Stimulated activated CD4-positive, alpha-beta T cell treated with anti-CD3 and anti-CD28 coated beads, Interleukin-15, amount 100 ng/mL, for 48 hours (primary cell): ENCODE measurements around the gene ADCY3.

Experiments
- DNase-seq, 2 donors: peaks; one replicate each; pipeline ENCODE4 v3.0.0-alpha.2; 2020; ENCODE audit warnings: low read depth in 2 of 2

The ADCY3 gene

DNA sequence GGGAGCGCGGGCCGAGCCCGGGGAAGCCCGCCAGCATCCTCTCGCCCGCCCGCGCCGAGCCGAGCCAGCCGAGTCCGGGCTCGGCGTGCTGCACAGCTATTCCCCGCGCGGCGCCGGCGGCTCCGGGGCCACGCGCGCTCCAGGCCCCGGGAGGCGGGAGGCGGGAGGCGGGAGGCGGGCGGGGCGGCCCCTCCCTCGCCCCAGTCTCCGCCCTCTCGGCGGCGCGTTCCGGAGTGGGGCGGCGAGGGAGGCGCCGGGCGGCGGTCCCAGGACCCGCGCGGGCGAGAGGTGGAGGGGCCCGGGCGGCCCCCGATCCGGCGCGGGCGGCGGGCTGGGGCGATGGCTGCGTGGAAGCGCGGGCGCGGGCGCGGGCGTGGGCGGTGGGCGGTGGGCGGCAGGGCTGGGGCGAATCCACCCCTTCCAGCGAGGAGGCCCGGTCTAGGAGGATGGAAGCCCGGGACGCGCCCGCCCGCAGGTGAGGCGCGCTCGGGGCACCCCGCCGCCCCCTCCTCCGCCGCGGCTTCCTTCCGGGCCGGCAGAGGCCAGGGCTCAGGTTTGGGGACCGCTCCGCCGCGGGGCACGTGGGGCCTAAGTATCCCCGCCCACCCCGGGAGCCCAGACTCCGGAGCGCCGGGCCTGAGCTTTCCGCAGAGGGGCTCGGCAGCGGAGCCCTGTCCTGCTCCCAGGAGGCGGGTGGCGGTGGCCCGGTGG, at the start of gene ADCY3:
TSS of gene ADCY3 (minus strand) at position 140 of the 711 bp plus-strand sequence. CDS start 1,250 bp downstream, outside the sequence.
- peak in 1 of 2 donors; percentile 57 for DNase-seq

DNA sequence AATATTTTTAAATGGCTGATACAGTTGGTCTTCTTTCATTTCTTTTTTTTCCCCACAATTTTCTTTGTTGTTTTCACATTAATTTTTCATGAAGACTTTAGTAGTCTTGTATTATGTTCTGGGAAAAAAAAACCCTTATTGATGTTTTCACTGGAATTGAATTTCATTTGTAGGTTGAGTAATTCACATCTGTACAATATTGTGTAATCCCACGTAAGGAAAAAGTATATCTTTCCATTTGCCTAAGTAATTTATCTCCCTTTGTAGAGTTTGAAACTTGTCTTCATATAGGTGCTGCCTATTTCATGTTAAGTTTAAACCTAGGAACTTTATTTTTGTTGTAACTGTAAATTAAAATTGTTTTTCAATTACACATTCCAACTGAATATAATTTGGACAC, 49.7 kb upstream of the ADCY3 start:
- DNase-seq: no peak

- no peak for DNase-seq
These were observed 41.9 kb upstream of the ADCY3 start for GRCh38 chr2:24961903-24962302.

- no peak for DNase-seq
These were observed 39.7 kb upstream of the ADCY3 start for GRCh38 chr2:24959761-24960160.

DNA sequence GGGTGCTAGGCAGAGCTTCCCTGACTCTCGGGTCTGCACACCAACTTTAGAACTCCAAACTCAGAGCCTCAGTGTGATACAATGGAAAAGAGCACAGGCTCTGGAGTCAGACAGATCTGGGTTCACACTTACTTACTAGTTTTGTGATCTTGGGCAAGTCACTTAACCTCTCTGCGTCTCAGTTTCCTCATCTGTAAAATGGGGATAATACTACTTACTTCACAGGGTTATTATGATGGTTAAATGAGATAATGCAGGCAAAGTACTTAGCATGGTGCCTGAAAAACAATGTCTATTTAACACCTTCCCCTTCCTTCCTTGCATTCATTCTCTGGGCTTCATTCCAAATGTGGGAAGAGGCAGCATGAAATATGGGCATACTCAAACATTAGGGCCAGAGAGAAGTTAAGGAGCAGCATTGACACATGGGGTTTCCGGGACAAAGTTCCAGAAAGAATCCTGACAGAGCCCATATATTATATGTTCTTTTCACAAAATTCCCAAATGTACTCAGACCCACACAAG, 38.4 kb upstream of the ADCY3 start:
- no peak for DNase-seq

DNA sequence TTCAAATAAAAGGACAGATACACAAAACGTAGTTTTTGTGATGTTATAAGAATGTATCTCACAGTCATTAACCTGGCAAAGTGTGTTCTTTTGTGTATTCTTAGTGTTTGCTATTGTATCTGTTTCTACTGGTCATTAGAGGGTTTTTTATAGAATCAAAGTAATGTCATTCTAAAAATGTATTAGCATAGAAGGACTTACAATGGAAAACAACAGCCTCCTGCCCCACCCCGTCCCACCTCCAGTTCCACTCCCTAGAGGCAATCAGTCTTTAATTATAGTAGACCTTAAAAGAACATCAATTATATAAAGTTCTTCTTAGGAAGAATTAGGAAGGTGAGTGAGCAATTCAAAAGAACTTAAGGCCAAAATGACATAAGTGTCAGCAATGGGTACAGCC, 37.9 kb upstream of the ADCY3 start:
- no peak for DNase-seq

- no peak for DNase-seq
These were observed 37.2 kb upstream of the ADCY3 start for GRCh38 chr2:24957221-24957620.

DNA sequence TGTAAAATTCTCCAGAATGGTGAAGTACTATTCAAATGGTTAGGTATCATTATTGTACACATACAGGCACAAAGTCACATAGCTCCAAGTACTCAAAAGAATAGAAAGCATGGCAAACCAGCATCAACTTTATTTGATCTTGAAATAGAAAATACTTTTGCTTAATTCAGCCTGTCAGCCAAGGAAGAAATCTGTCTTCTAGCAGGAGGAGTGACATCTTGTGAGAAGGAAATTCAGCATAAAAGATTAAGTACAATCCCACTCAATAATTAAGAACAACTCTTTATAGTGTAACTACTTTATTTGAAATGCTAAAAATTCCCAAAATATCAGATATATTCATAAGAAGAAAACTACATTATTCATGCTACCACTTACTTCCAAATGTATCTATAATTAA, 35.9 kb upstream of the ADCY3 start:
- no peak for DNase-seq

- DNase-seq: no peak
These were observed 35.2 kb upstream of the ADCY3 start for GRCh38 chr2:24955232-24955631.

DNA sequence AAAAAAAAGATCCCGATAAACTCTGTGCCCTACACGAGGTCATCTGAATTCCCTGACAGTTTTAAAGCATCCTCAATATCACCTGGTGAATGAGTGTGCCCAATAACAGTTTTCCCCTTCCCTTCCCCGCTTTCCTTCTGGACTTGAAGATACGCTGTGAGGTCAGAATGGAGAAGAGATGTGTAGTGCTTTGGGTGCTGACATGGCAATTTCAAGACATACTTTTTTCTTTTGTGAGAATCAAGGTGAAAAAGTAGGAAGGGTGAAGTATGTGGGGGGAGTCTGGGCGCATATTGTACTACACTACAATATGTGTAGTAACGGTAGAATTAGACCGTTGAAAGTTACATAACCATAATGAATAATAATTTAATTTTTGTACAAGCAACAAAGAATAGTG, 30.1 kb upstream of the ADCY3 start:
- no peak for DNase-seq

DNA sequence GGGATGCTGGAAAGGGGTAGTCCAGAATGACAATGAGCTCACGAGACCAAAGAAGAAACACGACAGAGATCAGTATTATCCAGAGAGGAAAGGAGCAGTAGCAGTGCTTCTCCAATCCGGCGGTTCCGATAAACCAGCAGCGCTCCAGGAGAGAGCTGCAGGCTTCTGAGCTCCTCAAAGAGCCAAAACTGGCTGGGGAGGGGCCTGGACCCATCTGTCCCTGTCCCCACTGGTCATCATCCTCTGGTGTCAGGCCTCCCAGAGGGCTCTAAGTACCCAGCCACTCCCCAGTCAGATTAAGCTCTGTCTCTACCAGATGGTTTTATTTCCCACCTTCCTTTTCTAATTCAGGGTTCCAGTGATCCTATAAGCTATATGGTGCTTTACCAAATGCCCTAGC, 28.5 kb upstream of the ADCY3 start:
- no peak for DNase-seq

- no peak for DNase-seq
These were observed 27.6 kb upstream of the ADCY3 start for GRCh38 chr2:24947561-24948157.

- no peak for DNase-seq
These were observed 25.9 kb upstream of the ADCY3 start for GRCh38 chr2:24945907-24946306.

DNA sequence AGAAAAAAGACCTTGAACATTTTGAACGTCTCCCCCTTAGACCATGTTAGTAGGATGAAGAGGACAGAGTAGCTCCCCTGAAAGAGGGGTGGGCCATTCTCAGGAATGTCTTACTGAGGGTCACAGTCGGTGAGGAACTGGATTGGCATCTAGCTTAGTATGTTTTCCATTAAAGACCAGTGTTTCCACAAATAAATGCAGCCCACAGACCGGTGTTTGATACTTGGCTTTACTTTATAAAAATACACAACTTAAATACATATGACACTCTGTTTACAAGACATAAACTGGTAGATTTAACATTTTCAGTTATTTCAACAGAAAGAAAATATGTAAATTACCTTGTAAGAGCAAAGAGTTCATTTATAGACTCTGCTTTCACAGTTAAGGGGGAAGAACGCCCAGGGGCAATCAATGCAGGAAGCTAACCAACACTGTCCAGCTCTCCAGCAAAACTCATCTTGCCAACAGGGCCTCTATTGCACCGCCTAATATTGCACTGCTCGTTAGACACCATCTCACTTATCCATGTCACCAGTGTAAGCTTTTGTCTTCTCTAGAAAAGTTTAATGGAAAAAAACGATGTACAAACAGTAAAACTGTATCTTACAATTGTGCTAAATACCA, 23.5 kb upstream of the ADCY3 start:
- DNase-seq: no peak

GRCh38 chr2:24939353-24939752, 19.3 kb upstream of the ADCY3 start:
- DNase-seq: no peak

GRCh38 chr2:24937236-24937635, 17.2 kb upstream of the ADCY3 start:
- DNase-seq: no peak

- DNase-seq: no peak
These were observed 15.1 kb upstream of the ADCY3 start for GRCh38 chr2:24935145-24935544.

DNA sequence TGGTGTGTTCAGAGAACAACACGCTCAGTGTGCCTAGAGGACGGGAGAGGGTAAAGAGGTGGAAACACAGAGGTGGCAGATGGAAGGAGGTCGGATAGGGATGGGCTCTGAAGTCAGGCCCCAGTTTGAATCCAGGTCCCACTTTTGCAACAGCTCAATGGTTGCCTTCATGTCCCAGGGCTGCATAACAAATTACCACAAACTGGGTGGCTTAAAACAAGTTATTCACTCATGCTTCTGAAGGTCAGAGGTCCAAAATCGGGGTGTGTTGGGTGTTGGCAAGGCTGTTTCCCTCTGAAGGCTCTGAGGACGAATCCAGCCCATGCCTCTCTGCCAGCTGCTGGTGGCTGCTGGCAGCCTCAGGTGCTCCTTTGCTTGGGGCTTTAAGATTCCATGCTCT, 12.7 kb upstream of the ADCY3 start:
- no peak for DNase-seq

GRCh38 chr2:24930768-24931167, 10.7 kb upstream of the ADCY3 start:
- DNase-seq: no peak

GRCh38 chr2:24929230-24929629, 9.2 kb upstream of the ADCY3 start:
- no peak for DNase-seq

DNA sequence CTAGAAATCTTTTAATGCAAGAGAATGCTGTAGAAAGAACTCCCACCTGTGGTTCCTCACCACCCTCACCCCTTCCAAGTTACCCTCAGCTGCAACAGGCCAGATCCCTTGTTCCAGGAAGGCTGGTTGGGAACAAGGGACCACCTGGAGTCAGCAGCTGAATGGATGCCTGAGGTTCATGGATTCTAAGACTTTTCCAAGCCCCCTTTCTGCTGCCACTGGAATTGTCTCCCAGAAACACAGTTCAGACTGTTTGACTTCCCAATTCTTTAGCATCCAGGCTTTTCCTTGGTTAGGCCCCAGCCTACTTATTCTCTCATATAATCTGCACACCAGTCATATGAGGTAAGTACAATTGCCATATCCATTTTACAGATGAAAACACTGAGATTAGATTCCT, 8.0 kb upstream of the ADCY3 start:
- DNase-seq: no peak

DNA sequence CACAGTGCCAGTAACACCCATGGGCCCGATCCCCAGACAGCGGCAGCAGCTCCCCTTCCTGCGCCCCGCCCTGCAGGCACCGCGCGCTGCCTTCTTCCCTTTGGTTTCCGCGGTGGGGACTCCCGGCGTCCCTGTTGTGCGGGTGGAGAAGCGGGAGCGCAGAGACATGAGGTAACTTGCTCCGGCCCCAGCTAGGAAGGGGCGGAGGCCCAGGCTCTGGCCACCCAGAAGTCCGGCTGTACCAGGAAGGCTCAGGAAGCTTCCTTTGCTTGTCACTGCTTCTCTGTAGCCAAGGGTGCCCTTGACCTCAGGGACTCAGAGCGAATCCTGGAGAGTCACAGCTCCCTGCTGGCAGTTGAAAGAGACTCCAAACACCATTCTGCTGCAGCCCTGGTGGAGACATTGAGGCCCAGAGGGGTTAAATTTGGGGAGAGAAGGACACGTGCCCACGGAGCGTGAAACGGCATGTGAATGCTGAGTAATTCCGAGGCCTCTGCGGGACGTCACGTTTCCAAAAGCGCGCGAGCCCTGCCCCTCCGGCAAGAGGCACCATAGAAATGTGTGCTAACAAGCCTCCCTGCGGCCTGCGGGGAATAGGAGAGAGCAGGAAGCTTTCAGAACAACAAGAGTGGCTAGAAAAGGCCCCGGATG, 6.7 kb upstream of the ADCY3 start:
- DNase-seq: no peak

- no peak for DNase-seq
These were observed 6.2 kb upstream of the ADCY3 start for GRCh38 chr2:24926220-24926601.
